ACHN (cell line): ENCODE results near the gene DRAXIN.

Experiments
- DNase-seq: peaks from one replicate; pipeline ENCODE4 v3.0.0-alpha.2; 2015
- in situ Hi-C: cut with HindIII; loops from 2 replicates; pipeline ENCODE4 v1.10.0; 2017; ENCODE audit warnings: low sequenced_read_pairs, low pct_ligation_motif_present, low pct_unique_long_range_greater_than_20kb

DRAXIN gene

GRCh38 chr1:11767922-11768704 lies 76.6 kb downstream of the DRAXIN start:
- in situ Hi-C loops: no loop called here
- no peak for DNase-seq

GRCh38 chr1:11768821-11769220 lies 77.3 kb downstream of the DRAXIN start:
- in situ Hi-C loops: no loop called here
- no peak for DNase-seq

DNA sequence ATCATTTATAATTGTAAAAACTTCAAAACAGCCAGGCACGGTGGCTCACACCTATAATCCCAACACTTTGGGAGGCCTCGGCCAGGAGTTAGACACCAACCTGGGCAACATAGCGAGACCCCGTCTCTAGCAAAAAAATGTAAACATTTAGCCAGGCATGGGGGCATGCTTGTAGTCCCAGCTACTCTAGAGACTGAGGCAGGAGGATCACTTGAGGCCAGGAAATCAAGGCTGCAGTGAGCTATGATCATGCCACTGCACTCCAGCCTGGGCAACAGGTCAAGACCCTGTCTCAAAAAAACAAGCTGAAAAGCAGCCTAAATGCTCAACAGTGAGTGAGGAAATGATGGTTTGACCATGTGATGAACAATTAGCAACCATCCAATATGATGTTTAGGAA lies 77.8 kb downstream of the DRAXIN start:
- in situ Hi-C loops: no loop called here
- no peak for DNase-seq

DNA sequence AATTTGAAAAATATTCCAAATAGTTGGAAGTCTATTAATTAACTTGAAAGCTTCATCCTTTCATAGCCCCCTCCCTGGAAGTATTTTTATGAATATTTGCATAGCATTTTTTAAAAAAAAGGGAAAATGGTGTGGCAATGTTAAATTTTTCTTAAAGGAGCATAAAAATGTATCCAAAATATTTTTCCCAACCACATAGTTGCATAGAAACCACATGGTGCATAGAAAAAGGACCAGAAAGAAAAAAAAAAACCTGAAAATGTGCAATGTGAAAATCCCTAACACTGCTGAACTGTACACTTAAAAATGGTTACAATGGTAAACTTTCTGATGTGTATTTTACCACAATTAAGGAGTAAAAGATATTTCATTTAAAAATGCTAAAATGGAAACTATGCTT lies 78.5 kb downstream of the DRAXIN start:
- in situ Hi-C loops: no loop called here
- no peak for DNase-seq

- in situ Hi-C loops: no loop called here
- DNase-seq: no peak
These were observed 80.1 kb downstream of the DRAXIN start for GRCh38 chr1:11771481-11772043.

GRCh38 chr1:11772458-11772857 lies 80.9 kb downstream of the DRAXIN start:
- in situ Hi-C loops: no loop called here
- DNase-seq: no peak

GRCh38 chr1:11774753-11775152 lies 83.2 kb downstream of the DRAXIN start:
- DNase-seq: no peak
- in situ Hi-C loops: no loop called here
